ENCODE results near the gene MEGF6. TPM values are rescaled to one million over a fixed set of nuclear protein-coding genes. Genes with fewer than 3 reads are reported as not detected.

MEGF6 gene
- total and polyA plus RNA-seq, 2 experiments from 2014 or later: 11.6 to 21.9 TPM

- no peak overlapping the region for H3K4me3 ChIP-seq
- TF ChIP-seq, protein P1, sequence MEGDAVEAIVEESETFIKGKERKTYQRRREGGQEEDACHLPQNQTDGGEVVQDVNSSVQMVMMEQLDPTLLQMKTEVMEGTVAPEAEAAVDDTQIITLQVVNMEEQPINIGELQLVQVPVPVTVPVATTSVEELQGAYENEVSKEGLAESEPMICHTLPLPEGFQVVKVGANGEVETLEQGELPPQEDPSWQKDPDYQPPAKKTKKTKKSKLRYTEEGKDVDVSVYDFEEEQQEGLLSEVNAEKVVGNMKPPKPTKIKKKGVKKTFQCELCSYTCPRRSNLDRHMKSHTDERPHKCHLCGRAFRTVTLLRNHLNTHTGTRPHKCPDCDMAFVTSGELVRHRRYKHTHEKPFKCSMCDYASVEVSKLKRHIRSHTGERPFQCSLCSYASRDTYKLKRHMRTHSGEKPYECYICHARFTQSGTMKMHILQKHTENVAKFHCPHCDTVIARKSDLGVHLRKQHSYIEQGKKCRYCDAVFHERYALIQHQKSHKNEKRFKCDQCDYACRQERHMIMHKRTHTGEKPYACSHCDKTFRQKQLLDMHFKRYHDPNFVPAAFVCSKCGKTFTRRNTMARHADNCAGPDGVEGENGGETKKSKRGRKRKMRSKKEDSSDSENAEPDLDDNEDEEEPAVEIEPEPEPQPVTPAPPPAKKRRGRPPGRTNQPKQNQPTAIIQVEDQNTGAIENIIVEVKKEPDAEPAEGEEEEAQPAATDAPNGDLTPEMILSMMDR (IDR thresholded peaks at IDR 0.05; ENCODE audit: poor library complexity): peak; percentile 85
- TF ChIP-seq EZH2phosphoT487 (IDR thresholded peaks at IDR 0.05; ENCODE audit: low read depth, severe bottlenecking, unreplicated experiment): no peak
- no peak for TF ChIP-seq EZH2 (IDR thresholded peaks at IDR 0.05; ENCODE audit: borderline replicate concordance)
- H3K79me2 ChIP-seq: peaks cover 16% of the 10 kb centered on the region
- peak; percentile 87 for DNase-seq (ENCODE audit: low spot score)
- H4K20me1 ChIP-seq (ENCODE audit: insufficient read depth, poor library complexity, severe bottlenecking): no peaks in the 10 kb centered on the region
- H3K27me3 ChIP-seq: no peaks in the 10 kb centered on the region
- H3K4me1 ChIP-seq (ENCODE audit: insufficient read depth): peaks cover 13% of the 10 kb centered on the region
- H3K36me3 ChIP-seq (replicated peaks; ENCODE audit: insufficient read depth, low read depth): no peaks in the 10 kb centered on the region
- WGBS (ENCODE audit: low lambda C conversion rate, missing lambda C conversion rate): 26% methylated on average over 21 of the region's 21 CpGs
- no peak overlapping the region for H3K27ac ChIP-seq
- H3K9me3 ChIP-seq (ENCODE audit: low read depth): no peaks in the 10 kb centered on the region
- H3K4me2 ChIP-seq: no peak overlapping the region
- H2AFZ ChIP-seq: no peak overlapping the region
- H3K9me2 ChIP-seq (replicated peaks; ENCODE audit: insufficient read depth): no peaks in the 10 kb centered on the region
Observed at GRCh38 chr1:3618881-3619671, 7.8 kb upstream of the MEGF6 start.

DNA sequence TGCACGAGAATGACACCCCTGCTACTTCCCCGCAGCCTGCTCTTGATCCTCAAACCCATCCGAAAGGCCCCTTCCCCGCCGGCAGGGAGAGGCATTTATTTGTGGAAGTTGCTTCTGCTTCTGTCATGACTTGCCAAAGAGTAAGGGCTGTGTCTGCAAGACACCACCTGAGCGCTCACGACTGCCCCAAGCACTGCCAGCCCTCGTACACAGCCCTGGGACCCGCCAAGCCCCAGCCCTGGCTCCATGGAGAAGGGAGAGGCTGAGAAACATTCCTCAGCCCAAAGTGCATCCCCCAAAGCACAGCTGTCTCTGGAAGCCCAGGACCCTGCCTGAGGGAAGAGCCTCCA, 7.2 kb upstream of the MEGF6 start:
- no peak overlapping the region for H2AFZ ChIP-seq
- no peaks in the 10 kb centered on the region for H3K27me3 ChIP-seq
- TF ChIP-seq, protein P1 (IDR thresholded peaks at IDR 0.05; ENCODE audit: poor library complexity): no peak
- no peak for TF ChIP-seq EZH2phosphoT487 (IDR thresholded peaks at IDR 0.05; ENCODE audit: low read depth, severe bottlenecking, unreplicated experiment)
- no peak for TF ChIP-seq EZH2 (IDR thresholded peaks at IDR 0.05; ENCODE audit: borderline replicate concordance)
- WGBS (ENCODE audit: low lambda C conversion rate, missing lambda C conversion rate): 78% methylated on average over 9 of the region's 9 CpGs
- no peaks in the 10 kb centered on the region for H3K9me3 ChIP-seq (ENCODE audit: low read depth)
- no peaks in the 10 kb centered on the region for H3K36me3 ChIP-seq (replicated peaks; ENCODE audit: insufficient read depth, low read depth)
- no peak overlapping the region for H3K27ac ChIP-seq
- no peak overlapping the region for H3K4me3 ChIP-seq
- DNase-seq (ENCODE audit: low spot score): no peak
- peaks cover 19% of the 10 kb centered on the region for H3K4me1 ChIP-seq (ENCODE audit: insufficient read depth)
- no peaks in the 10 kb centered on the region for H3K9me2 ChIP-seq (replicated peaks; ENCODE audit: insufficient read depth)
- H3K79me2 ChIP-seq: peaks cover 11% of the 10 kb centered on the region
- H3K4me2 ChIP-seq: no peak overlapping the region
- H4K20me1 ChIP-seq (ENCODE audit: insufficient read depth, poor library complexity, severe bottlenecking): no peaks in the 10 kb centered on the region

GRCh38 chr1:3617806-3618345, 6.6 kb upstream of the MEGF6 start:
- Histone ChIP-seq H3K4me2 (no peak overlapping the region), H3K4me1 (ENCODE audit: insufficient read depth) (peaks cover 24% of the 10 kb centered on the region), H3K27ac (no peak overlapping the region), H2AFZ (no peak overlapping the region), H3K27me3 (no peaks in the 10 kb centered on the region), H4K20me1 (ENCODE audit: insufficient read depth, poor library complexity, severe bottlenecking) (no peaks in the 10 kb centered on the region), H3K9me2 (replicated peaks; ENCODE audit: insufficient read depth) (no peaks in the 10 kb centered on the region), H3K36me3 (replicated peaks; ENCODE audit: insufficient read depth, low read depth) (no peaks in the 10 kb centered on the region), H3K9me3 (ENCODE audit: low read depth) (no peaks in the 10 kb centered on the region), H3K4me3 (no peak overlapping the region), H3K79me2 (peaks cover 5% of the 10 kb centered on the region)
- TF ChIP-seq EZH2 (IDR thresholded peaks at IDR 0.05; ENCODE audit: borderline replicate concordance) (no peak), EZH2phosphoT487 (IDR thresholded peaks at IDR 0.05; ENCODE audit: low read depth, severe bottlenecking, unreplicated experiment) (no peak)
- TF ChIP-seq, protein P1 (IDR thresholded peaks at IDR 0.05; ENCODE audit: poor library complexity): no peak
- 82% methylated on average over 16 of the region's 18 CpGs for WGBS (ENCODE audit: low lambda C conversion rate, missing lambda C conversion rate)
- no peak for DNase-seq (ENCODE audit: low spot score)

Measured in hepatocyte (in vitro differentiated cells).